Erythroblast (primary cell): ENCODE results near the gene RPP40.

ENCODE experiments used
- GATA1 ChIP-seq: IDR thresholded peaks from 2 replicates; pipeline ENCODE4 v1.6.1; 2011; ENCODE audit warnings: low read depth, mild to moderate bottlenecking, control low read depth, low read length, moderate library complexity
- POLR2A ChIP-seq: IDR thresholded peaks from 2 replicates; pipeline ENCODE4 v1.6.1; 2011; ENCODE audit warnings: mild to moderate bottlenecking, low read length

- TF ChIP-seq POLR2A (no peak), GATA1 (no peak)
Measured at GRCh38 chr6:4986999-4987398, 16.8 kb downstream of the RPP40 start.
